ENCODE measurements around the gene RRAGB.

Gene RRAGB

GRCh38 chrX:55777596-55777995 lies 60.0 kb downstream of the RRAGB start:
- no peak for DNase-seq

GRCh38 chrX:55778322-55778721 lies 60.8 kb downstream of the RRAGB start:
- no peak for DNase-seq

GRCh38 chrX:55783723-55784122 lies 66.2 kb downstream of the RRAGB start:
- DNase-seq = no peak

GRCh38 chrX:55787063-55787462 lies 69.5 kb downstream of the RRAGB start:
- no peak for DNase-seq

GRCh38 chrX:55787727-55788126 lies 70.2 kb downstream of the RRAGB start:
- DNase-seq = no peak

- no peak for DNase-seq
These were observed 76.9 kb downstream of the RRAGB start for GRCh38 chrX:55794405-55794804.

DNA sequence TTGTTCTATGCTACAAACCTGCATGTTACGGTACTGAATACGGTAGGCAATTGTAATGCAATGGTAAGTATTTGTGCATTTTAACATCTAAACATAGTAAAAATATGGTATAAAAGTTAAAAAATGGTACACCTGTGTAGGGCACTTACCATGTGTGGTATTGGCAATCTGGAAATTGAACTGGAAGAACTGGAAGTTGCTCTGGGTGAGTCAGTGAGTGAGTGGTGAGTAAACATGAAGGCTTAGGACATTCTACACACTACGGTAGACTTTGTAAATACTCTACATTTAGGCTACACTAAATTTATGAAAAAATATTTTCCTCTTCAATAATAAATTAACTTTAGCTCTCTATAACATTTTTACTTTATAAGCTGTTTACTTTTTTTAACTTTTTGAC lies 78.9 kb downstream of the RRAGB start:
- DNase-seq = no peak

DNA sequence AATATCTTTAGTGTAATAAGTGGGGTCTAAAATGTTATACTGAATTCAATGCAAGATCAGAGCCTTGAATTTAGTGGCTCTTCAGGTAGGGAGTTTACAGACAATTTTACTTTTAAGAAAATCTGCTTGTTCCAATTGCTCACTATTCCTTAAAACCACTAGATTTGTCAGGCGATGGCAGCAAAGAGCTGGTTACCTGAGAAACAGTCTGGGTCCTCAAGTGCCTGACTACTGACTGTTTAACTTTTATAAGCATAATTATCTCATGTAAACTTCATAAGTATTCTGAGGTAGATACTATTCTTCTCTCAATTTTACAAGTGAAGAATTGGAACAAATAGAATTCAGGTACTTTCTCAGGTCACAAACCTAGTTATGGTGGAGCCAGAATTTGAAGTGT lies 84.3 kb downstream of the RRAGB start:
- DNase-seq = no peak

Measured in activated CD4-positive, alpha-beta T cell treated with anti-CD3 and anti-CD28 coated beads for 1 hour (primary cell).